Duodenal mucosa (tissue), 2 donors: ENCODE measurements around the gene PARD3B.

Experiments
- H3K27ac ChIP-seq: one replicate; pipeline ENCODE4 v1.7.0; 2013; ENCODE audit warnings: low read depth, low read length
- H3K27me3 ChIP-seq, 2 donors: one replicate each; pipeline ENCODE4 v1.7.0; 2013; ENCODE audit warnings: low read length in 2 of 2, control low read depth in 1 of 2; ENCODE audit not compliant: insufficient read depth in 2 of 2, control insufficient read depth in 1 of 2
- H3K36me3 ChIP-seq, 2 donors: one replicate each; pipeline ENCODE4 v1.7.0; 2013; ENCODE audit warnings: low read length in 2 of 2, control low read depth in 1 of 2; ENCODE audit not compliant: insufficient read depth in 2 of 2, control insufficient read depth in 1 of 2
- H3K4me1 ChIP-seq, 2 donors: one replicate each; pipeline ENCODE4 v1.7.0; 2013; ENCODE audit warnings: low read length in 2 of 2, control low read depth in 1 of 2; ENCODE audit not compliant: insufficient read depth in 2 of 2, control insufficient read depth in 1 of 2
- H3K4me3 ChIP-seq, 2 donors: one replicate each; pipeline ENCODE4 v1.7.0; 2013; ENCODE audit warnings: low read length in 2 of 2, low read depth in 1 of 2
- H3K9ac ChIP-seq, 2 donors: one replicate each; pipeline ENCODE4 v1.7.0; 2013; ENCODE audit warnings: low read length in 2 of 2, low read depth in 1 of 2
- H3K9me3 ChIP-seq, 2 donors: one replicate each; pipeline ENCODE4 v1.7.0; 2013; ENCODE audit warnings: low read length in 2 of 2, control low read depth in 1 of 2; ENCODE audit not compliant: control insufficient read depth in 1 of 2

Gene PARD3B

GRCh38 chr2:205259121-205259520 lies 713.8 kb downstream of the PARD3B start:
- Histone ChIP-seq H3K9me3 (no peaks in the 10 kb centered on the region), H3K4me1 (no peaks in the 10 kb centered on the region)

GRCh38 chr2:205261516-205262020 lies 716.3 kb downstream of the PARD3B start:
- no peak overlapping the region for H3K27ac ChIP-seq
- no peaks in the 10 kb centered on the region for H3K9me3 ChIP-seq
- no peaks in the 10 kb centered on the region for H3K4me1 ChIP-seq
- no peak overlapping the region for H3K4me3 ChIP-seq
- no peaks in the 10 kb centered on the region for H3K36me3 ChIP-seq
- H3K9ac ChIP-seq, result no peak overlapping the region
- H3K27me3 ChIP-seq, result no peaks in the 10 kb centered on the region

More at GRCh38 chr2:205259121-205259520, 713.8 kb downstream of the PARD3B start:
- Histone ChIP-seq H3K4me3 (no peak overlapping the region), H3K27me3 (no peaks in the 10 kb centered on the region), H3K27ac (no peak overlapping the region), H3K9ac (no peak overlapping the region), H3K36me3 (no peaks in the 10 kb centered on the region)

- Histone ChIP-seq H3K27me3 (no peaks in the 10 kb centered on the region), H3K36me3 (no peaks in the 10 kb centered on the region), H3K9me3 (no peaks in the 10 kb centered on the region), H3K9ac (no peak overlapping the region), H3K27ac (no peak overlapping the region), H3K4me1 (no peaks in the 10 kb centered on the region), H3K4me3 (no peak overlapping the region)
These were observed 722.0 kb downstream of the PARD3B start for GRCh38 chr2:205267323-205267722.

GRCh38 chr2:205270689-205271088 lies 725.4 kb downstream of the PARD3B start:
- no peak overlapping the region for H3K27ac ChIP-seq
- H3K4me3 ChIP-seq, result no peak overlapping the region
- H3K9me3 ChIP-seq, result no peaks in the 10 kb centered on the region
- H3K9ac ChIP-seq, result no peak overlapping the region
- H3K4me1 ChIP-seq, result no peaks in the 10 kb centered on the region
- no peaks in the 10 kb centered on the region for H3K36me3 ChIP-seq
- no peaks in the 10 kb centered on the region for H3K27me3 ChIP-seq

GRCh38 chr2:205273148-205273547 lies 727.9 kb downstream of the PARD3B start:
- Histone ChIP-seq H3K9me3 (no peaks in the 10 kb centered on the region), H3K36me3 (no peaks in the 10 kb centered on the region), H3K4me3 (no peak overlapping the region), H3K27ac (no peak overlapping the region), H3K9ac (no peak overlapping the region), H3K4me1 (no peaks in the 10 kb centered on the region), H3K27me3 (no peaks in the 10 kb centered on the region)

- no peak overlapping the region for H3K4me3 ChIP-seq
- no peak overlapping the region for H3K9ac ChIP-seq
- no peaks in the 10 kb centered on the region for H3K9me3 ChIP-seq
- H3K36me3 ChIP-seq, result no peaks in the 10 kb centered on the region
- H3K27me3 ChIP-seq, result no peaks in the 10 kb centered on the region
- no peaks in the 10 kb centered on the region for H3K4me1 ChIP-seq
- no peak overlapping the region for H3K27ac ChIP-seq
These were observed 728.4 kb downstream of the PARD3B start for GRCh38 chr2:205273627-205274026.

GRCh38 chr2:205274801-205275200 lies 729.5 kb downstream of the PARD3B start:
- Histone ChIP-seq H3K4me3 (no peak overlapping the region), H3K4me1 (no peaks in the 10 kb centered on the region), H3K9me3 (no peaks in the 10 kb centered on the region), H3K9ac (no peak overlapping the region), H3K27me3 (no peaks in the 10 kb centered on the region), H3K27ac (no peak overlapping the region), H3K36me3 (no peaks in the 10 kb centered on the region)

- Histone ChIP-seq H3K9me3 (no peaks in the 10 kb centered on the region), H3K4me1 (no peaks in the 10 kb centered on the region), H3K4me3 (no peak overlapping the region), H3K27ac (no peak overlapping the region), H3K36me3 (no peaks in the 10 kb centered on the region), H3K9ac (no peak overlapping the region), H3K27me3 (no peaks in the 10 kb centered on the region)
These were observed 731.0 kb downstream of the PARD3B start for GRCh38 chr2:205276116-205276777.

GRCh38 chr2:205280596-205281236 lies 735.4 kb downstream of the PARD3B start:
- H3K4me3 ChIP-seq, result no peak overlapping the region
- no peaks in the 10 kb centered on the region for H3K4me1 ChIP-seq
- no peaks in the 10 kb centered on the region for H3K9me3 ChIP-seq
- H3K27me3 ChIP-seq, result no peaks in the 10 kb centered on the region
- H3K27ac ChIP-seq, result no peak overlapping the region
- no peak overlapping the region for H3K9ac ChIP-seq
- H3K36me3 ChIP-seq, result no peaks in the 10 kb centered on the region

- Histone ChIP-seq H3K36me3 (no peaks in the 10 kb centered on the region), H3K27me3 (no peaks in the 10 kb centered on the region), H3K9ac (no peak overlapping the region), H3K9me3 (no peaks in the 10 kb centered on the region), H3K4me3 (no peak overlapping the region), H3K27ac (no peak overlapping the region), H3K4me1 (no peaks in the 10 kb centered on the region)
These were observed 738.5 kb downstream of the PARD3B start for GRCh38 chr2:205283736-205284270.
